DND-41 (cell line): ENCODE results near the gene CFL1.
"Not testable (repeated sequence)": the region's sequence is repeated elsewhere in the genome, so short reads cannot be mapped to it uniquely, and the experiment has no call there.

ENCODE experiments used
- ATAC-seq: fragments of 200-7000 bp; cut with Tn5 transposase; 3 replicates; pipeline ENCODE4 v1.9.1; 2021; ENCODE audit warnings: low read depth; ENCODE audit not compliant: insufficient read depth
- DNase-seq: peaks from one replicate; pipeline ENCODE4 v3.0.0-alpha.2; 2020
- H2AFZ ChIP-seq: 2 replicates; pipeline ENCODE4 v1.6.0; 2012; ENCODE audit warnings: low read depth, low read length
- H3K27ac ChIP-seq: 2 replicates; pipeline ENCODE4 v1.5.1; 2012; ENCODE audit warnings: low read length, inconsistent platforms
- H3K27me3 ChIP-seq: fragments of 200-600 bp; sonication (generic); 2 replicates; pipeline ENCODE4 v1.6.0; 2012; ENCODE audit warnings: low read length, mild to moderate bottlenecking, inconsistent platforms; ENCODE audit not compliant: insufficient read depth, poor library complexity
- H3K36me3 ChIP-seq: 2 replicates; pipeline ENCODE4 v1.5.1; 2012; ENCODE audit warnings: low read length, inconsistent platforms; ENCODE audit not compliant: insufficient read depth
- H3K4me1 ChIP-seq: 2 replicates; pipeline ENCODE4 v1.5.1; 2012; ENCODE audit warnings: mild to moderate bottlenecking, low read length; ENCODE audit not compliant: insufficient read depth
- H3K4me2 ChIP-seq: 2 replicates; pipeline ENCODE4 v1.6.0; 2012; ENCODE audit warnings: mild to moderate bottlenecking, moderate library complexity, low read length, inconsistent platforms; ENCODE audit not compliant: insufficient read depth
- H3K4me3 ChIP-seq, 2 experiments: fragments of 200-600 bp in 1 of 2; shearing (Covaris generic) in 1 of 2; 2 replicates each; pipeline ENCODE4 v1.5.1; 2012 to 2016; ENCODE audit warnings: inconsistent platforms in 2 of 2, low read length in 2 of 2, mild to moderate bottlenecking in 2 of 2, low read depth in 1 of 2, moderate library complexity in 1 of 2
- H3K79me2 ChIP-seq: 2 replicates; pipeline ENCODE4 v1.6.0; 2012; ENCODE audit warnings: low read length, inconsistent platforms; ENCODE audit not compliant: insufficient read depth
- H3K9ac ChIP-seq: 2 replicates; pipeline ENCODE4 v1.6.0; 2012; ENCODE audit warnings: low read depth, mild to moderate bottlenecking, inconsistent platforms, low read length, moderate library complexity
- H3K9me3 ChIP-seq: 2 replicates; pipeline ENCODE4 v1.5.1; 2012; ENCODE audit warnings: low read length, moderate library complexity, mild to moderate bottlenecking, inconsistent platforms; ENCODE audit not compliant: insufficient read depth, severe bottlenecking
- H4K20me1 ChIP-seq: 2 replicates; pipeline ENCODE4 v1.6.0; 2012; ENCODE audit warnings: low read length; ENCODE audit not compliant: insufficient read depth
- EZH2 ChIP-seq: IDR thresholded peaks from 3 replicates; pipeline ENCODE4 v1.6.1; 2012; ENCODE audit warnings: borderline replicate concordance, low read depth, mild to moderate bottlenecking, moderate library complexity, low read length, inconsistent platforms; ENCODE audit not compliant: severe bottlenecking
- TF ChIP-seq, protein P1 (sequence below): IDR thresholded peaks from 2 replicates; pipeline ENCODE4 v1.5.1; 2012; ENCODE audit warnings: borderline replicate concordance, low read length, moderate library complexity, mild to moderate bottlenecking; ENCODE audit not compliant: poor library complexity, severe bottlenecking; ENCODE audit errors: extremely low read depth

Gene CFL1

DNA sequence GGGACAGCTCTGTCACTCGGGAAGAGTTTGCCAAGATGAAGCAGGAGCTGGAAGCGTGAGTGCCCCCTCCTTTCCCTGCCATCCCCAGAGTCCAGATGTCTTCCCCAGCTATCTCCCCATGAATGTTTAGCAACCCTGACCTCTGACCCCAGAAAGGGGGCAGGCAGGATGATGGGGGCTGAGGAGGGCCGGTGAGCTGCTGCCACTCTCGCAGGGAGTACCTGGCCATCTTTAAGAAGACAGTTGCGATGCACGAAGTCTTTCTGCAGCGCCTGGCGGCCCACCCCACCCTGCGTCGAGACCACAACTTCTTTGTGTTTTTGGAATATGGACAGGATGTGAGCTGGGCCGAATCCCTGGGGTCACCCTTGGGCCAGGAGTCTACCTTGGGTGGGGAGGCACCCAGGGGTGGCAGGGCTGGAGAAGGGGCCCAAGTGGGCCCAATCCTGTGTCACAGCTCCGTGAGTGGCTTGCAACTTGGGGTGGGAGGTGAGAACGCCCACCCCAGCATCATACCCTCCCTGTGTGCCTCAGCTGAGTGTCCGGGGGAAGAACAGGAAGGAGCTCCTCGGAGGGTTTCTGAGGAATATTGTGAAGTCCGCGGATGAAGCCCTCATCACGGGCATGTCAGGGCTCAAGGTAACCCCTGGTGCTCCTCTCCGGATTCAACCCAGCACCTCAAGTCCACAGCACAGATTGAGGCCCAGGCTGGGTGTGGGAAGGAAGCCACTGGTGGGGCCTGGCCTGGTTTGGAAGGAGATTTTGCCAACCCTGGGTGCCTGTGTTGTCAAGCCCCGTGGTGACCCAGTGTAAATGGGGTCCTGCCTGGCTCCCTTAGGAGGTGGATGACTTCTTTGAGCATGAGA is 7.5 kb downstream of the CFL1 start:
- H4K20me1 ChIP-seq, result peaks cover 47% of the 10 kb centered on the region
- H3K9ac ChIP-seq, result no peak overlapping the region
- H3K9me3 ChIP-seq, result no peaks in the 10 kb centered on the region
- peaks cover 42% of the 10 kb centered on the region for H3K36me3 ChIP-seq
- H3K4me1 ChIP-seq, result peaks cover 4% of the 10 kb centered on the region
- TF ChIP-seq, protein P1, sequence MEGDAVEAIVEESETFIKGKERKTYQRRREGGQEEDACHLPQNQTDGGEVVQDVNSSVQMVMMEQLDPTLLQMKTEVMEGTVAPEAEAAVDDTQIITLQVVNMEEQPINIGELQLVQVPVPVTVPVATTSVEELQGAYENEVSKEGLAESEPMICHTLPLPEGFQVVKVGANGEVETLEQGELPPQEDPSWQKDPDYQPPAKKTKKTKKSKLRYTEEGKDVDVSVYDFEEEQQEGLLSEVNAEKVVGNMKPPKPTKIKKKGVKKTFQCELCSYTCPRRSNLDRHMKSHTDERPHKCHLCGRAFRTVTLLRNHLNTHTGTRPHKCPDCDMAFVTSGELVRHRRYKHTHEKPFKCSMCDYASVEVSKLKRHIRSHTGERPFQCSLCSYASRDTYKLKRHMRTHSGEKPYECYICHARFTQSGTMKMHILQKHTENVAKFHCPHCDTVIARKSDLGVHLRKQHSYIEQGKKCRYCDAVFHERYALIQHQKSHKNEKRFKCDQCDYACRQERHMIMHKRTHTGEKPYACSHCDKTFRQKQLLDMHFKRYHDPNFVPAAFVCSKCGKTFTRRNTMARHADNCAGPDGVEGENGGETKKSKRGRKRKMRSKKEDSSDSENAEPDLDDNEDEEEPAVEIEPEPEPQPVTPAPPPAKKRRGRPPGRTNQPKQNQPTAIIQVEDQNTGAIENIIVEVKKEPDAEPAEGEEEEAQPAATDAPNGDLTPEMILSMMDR, result no peak
- no peak for TF ChIP-seq EZH2
- H3K4me3 ChIP-seq, result no peak overlapping the region
- H3K27ac ChIP-seq, result no peak overlapping the region
- ATAC-seq, result peak; percentile 13
- H2AFZ ChIP-seq, result no peak overlapping the region
- DNase-seq, result no peak
- no peaks in the 10 kb centered on the region for H3K27me3 ChIP-seq
- H3K79me2 ChIP-seq, result peaks cover 16% of the 10 kb centered on the region
- H3K4me2 ChIP-seq, result no peak overlapping the region

DNA sequence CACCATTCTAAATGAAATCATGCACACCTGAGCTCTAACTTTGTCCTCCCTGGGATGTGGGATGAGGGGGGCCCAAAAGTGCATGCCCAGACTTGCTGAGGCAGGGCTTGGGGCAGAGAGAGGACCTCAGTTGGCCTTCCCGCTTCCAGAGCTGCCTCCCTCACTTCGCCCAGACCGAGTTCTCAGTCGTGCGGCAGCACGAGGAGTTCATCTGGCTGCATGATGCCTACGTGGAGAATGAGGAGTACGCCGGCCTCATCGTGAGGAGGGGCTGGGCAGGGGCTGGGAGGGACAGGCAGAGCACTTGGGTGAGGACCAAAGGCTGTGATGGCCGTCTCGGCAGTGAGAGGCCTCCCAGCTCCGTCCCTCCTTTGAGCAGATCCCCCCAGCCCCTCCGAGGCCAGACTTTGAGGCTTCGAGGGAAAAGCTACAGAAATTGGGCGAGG is 8.2 kb downstream of the CFL1 start:
- H2AFZ ChIP-seq, result no peak overlapping the region
- no peak overlapping the region for H3K27ac ChIP-seq
- DNase-seq (no peak), ATAC-seq (no peak)
- no peak overlapping the region for H3K9ac ChIP-seq
- no peak overlapping the region for H3K4me2 ChIP-seq
- no peaks in the 10 kb centered on the region for H3K4me1 ChIP-seq
- no peak overlapping the region for H3K4me3 ChIP-seq
- H3K36me3 ChIP-seq, result peaks cover 36% of the 10 kb centered on the region
- peaks cover 41% of the 10 kb centered on the region for H4K20me1 ChIP-seq
- H3K27me3 ChIP-seq, result no peaks in the 10 kb centered on the region
- TF ChIP-seq, protein P1, result no peak
- no peak for TF ChIP-seq EZH2
- H3K9me3 ChIP-seq, result no peaks in the 10 kb centered on the region
- H3K79me2 ChIP-seq, result peaks cover 9% of the 10 kb centered on the region

DNA sequence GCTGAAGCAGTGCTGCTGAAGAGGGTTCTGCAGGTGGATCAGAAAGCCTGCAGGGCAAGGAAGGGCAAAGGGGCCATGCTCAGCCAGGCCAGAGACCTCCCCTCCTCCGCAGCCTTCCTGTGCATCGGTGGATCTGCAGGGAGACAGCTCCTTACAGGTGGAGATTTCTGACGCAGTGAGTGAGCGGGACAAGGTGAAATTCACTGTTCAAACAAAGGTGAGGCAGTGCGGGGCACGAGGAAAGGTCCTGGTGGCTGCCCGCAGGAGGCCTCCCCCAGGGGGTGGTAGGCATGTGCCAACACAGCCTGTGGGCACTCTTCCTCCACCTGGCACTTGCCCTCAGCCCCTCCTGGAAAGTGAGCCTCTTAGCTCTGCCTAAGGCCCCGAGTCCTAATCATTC is 8.6 kb downstream of the CFL1 start:
- TF ChIP-seq EZH2, result no peak
- TF ChIP-seq, protein P1, result no peak
- H3K79me2 ChIP-seq, result peaks cover 5% of the 10 kb centered on the region
- H3K27ac ChIP-seq, result no peak overlapping the region
- no peak overlapping the region for H3K4me2 ChIP-seq
- H3K4me1 ChIP-seq, result no peaks in the 10 kb centered on the region
- no peaks in the 10 kb centered on the region for H3K9me3 ChIP-seq
- DNase-seq (no peak), ATAC-seq (no peak)
- H3K9ac ChIP-seq, result no peak overlapping the region
- H4K20me1 ChIP-seq, result peaks cover 37% of the 10 kb centered on the region
- H2AFZ ChIP-seq, result no peak overlapping the region
- no peaks in the 10 kb centered on the region for H3K27me3 ChIP-seq
- peaks cover 31% of the 10 kb centered on the region for H3K36me3 ChIP-seq
- H3K4me3 ChIP-seq, result no peak overlapping the region

DNA sequence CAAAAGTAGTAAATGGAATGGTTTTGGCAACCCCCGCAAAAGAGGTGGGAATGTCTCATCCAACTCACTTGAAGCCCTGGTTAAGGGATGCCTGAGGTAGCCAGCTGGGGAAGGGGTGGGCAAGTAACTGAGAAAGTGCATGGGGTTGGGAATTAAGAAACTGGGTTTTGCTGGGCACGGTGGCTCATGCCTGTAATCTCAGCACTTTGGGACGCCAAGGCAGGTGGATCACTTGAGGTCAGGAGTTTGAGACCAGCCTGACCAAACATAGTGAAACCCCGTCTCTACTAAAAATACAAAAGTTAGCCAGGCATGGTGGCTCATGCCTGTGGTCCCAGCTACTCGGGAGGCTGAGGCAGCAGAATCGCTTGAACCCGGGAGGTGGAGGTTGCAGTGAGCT is 9.3 kb downstream of the CFL1 start:
- not testable (repeated sequence) for ATAC-seq, DNase-seq, H3K4me1 ChIP-seq, H3K4me2 ChIP-seq, H2AFZ ChIP-seq, H3K27ac ChIP-seq, H3K9me3 ChIP-seq, H3K4me3 ChIP-seq, H3K79me2 ChIP-seq, H3K27me3 ChIP-seq, H3K9ac ChIP-seq
- Histone ChIP-seq H3K36me3 (peaks cover 25% of the 10 kb centered on the region), H4K20me1 (peaks cover 30% of the 10 kb centered on the region)
